GM12878 (cell line): Measurements from ENCODE around the gene GDI2. TPM values are rescaled to one million over a fixed set of nuclear protein-coding genes. Genes with fewer than 3 reads are reported as not detected.
"Not testable (repeated sequence)": the region's sequence is repeated elsewhere in the genome, so short reads cannot be mapped to it uniquely, and the experiment has no call there.

Source experiments
- ATAC-seq: fragments of 200-7000 bp; cut with Tn5 transposase; 3 replicates; pipeline ENCODE4 v1.9.1; 2020; ENCODE audit warnings: mild to moderate bottlenecking, moderate library complexity
- BruUV-seq: library from RNA; stranded (reverse); fragments of 400-500 nt; replicated peaks from 2 replicates; lab custom pipeline; 2021; lab: Mats Ljungman, UMichigan
- CTCF ChIA-PET: fragments of 300-600 bp; sonication (Branson Sonifier 250); formaldehyde crosslinking; extraction: SDS; loops from one replicate; lab custom pipeline; 2021; ENCODE audit warnings: inconsistent platforms; lab: Yijun Ruan, JAX
- POLR2A ChIA-PET: fragments of 350-600 bp; formaldehyde crosslinking; extraction: SDS; loops from one replicate; lab custom pipeline; 2021; ENCODE audit warnings: inconsistent platforms; lab: Charles Lee
- RAD21 ChIA-PET: fragments of 300-600 bp; sonication (Branson Sonifier 250); formaldehyde crosslinking; loops from one replicate; lab custom pipeline; 2023; ENCODE audit warnings: antibody characterized with exemption; ENCODE audit not compliant: unreplicated experiment; lab: Charles Lee
- SMC1A ChIA-PET: fragments of 300-600 bp; sonication (Branson Sonifier 250); formaldehyde crosslinking; loops from one replicate; lab custom pipeline; 2023; ENCODE audit not compliant: unreplicated experiment, uncharacterized antibody; lab: Charles Lee
- DNase-seq: peaks from one replicate; pipeline ENCODE4 v3.0.0-alpha.2; 2011; ENCODE audit warnings: low read depth, low spot score
- FAIRE-seq: peaks from 3 replicates; lab custom pipeline; 2011; peaks lifted over from hg19 to GRCh38; lab: Jason Lieb, UNC
- H2AFZ ChIP-seq: 2 replicates; pipeline ENCODE4 v1.6.0; 2011; ENCODE audit warnings: low read depth, low read length, control low read depth; ENCODE audit not compliant: control insufficient read depth
- H3K27ac ChIP-seq: 2 replicates; pipeline ENCODE4 v1.5.1; 2011; ENCODE audit warnings: control low read depth; ENCODE audit not compliant: control insufficient read depth, insufficient read depth
- H3K27me3 ChIP-seq, 2 experiments: replicated peaks in 1 of 2; 2 replicates each; pipeline versions ENCODE4 v1.6.0 to v1.6.1; 2011; ENCODE audit warnings: low read length in 1 of 2; ENCODE audit not compliant: control insufficient read depth in 2 of 2, insufficient read depth in 2 of 2
- H3K36me3 ChIP-seq, 2 experiments: 2 replicates each; pipeline ENCODE4 v1.5.1; 2011; ENCODE audit warnings: low read length in 1 of 2; ENCODE audit not compliant: control insufficient read depth in 2 of 2, insufficient read depth in 2 of 2
- H3K4me1 ChIP-seq: 2 replicates; pipeline ENCODE4 v1.6.1; 2011; ENCODE audit warnings: mild to moderate bottlenecking, low read length, moderate library complexity, mixed read lengths; ENCODE audit not compliant: control insufficient read depth, insufficient read depth
- H3K4me2 ChIP-seq: 2 replicates; pipeline ENCODE4 v1.6.0; 2011; ENCODE audit warnings: control low read depth; ENCODE audit not compliant: control insufficient read depth, insufficient read depth
- H3K4me3 ChIP-seq: fragments of 200-600 bp; sonication (generic); 2 replicates; pipeline ENCODE4 v1.5.1; 2016
- H3K79me2 ChIP-seq: 2 replicates; pipeline ENCODE4 v1.6.0; 2011; ENCODE audit warnings: low read length; ENCODE audit not compliant: control insufficient read depth, insufficient read depth
- H3K9ac ChIP-seq: 2 replicates; pipeline ENCODE4 v1.8.0; 2011; ENCODE audit warnings: low read length, control low read depth, mixed read lengths; ENCODE audit not compliant: control insufficient read depth, insufficient read depth
- H3K9me3 ChIP-seq: replicated peaks from 3 replicates; pipeline ENCODE4 v1.5.1; 2011; ENCODE audit warnings: mild to moderate bottlenecking, low read length; ENCODE audit not compliant: control insufficient read depth, insufficient read depth
- H4K20me1 ChIP-seq: 2 replicates; pipeline ENCODE4 v1.6.0; 2011; ENCODE audit not compliant: control insufficient read depth, insufficient read depth
- ATF2 ChIP-seq: IDR thresholded peaks from 2 replicates; pipeline ENCODE4 v1.6.1; 2012; ENCODE audit warnings: low read length, inconsistent platforms
- EZH2 ChIP-seq: IDR thresholded peaks from 2 replicates; pipeline ENCODE4 v1.6.1; 2012; ENCODE audit warnings: low read depth, mild to moderate bottlenecking, control low read depth, inconsistent platforms, low read length, borderline replicate concordance; ENCODE audit not compliant: control insufficient read depth
- HDAC2 ChIP-seq: fragments of 200-600 bp; sonication (generic); IDR thresholded peaks from 2 replicates; pipeline ENCODE4 v1.6.1; 2017
- PML ChIP-seq: IDR thresholded peaks from 2 replicates; pipeline ENCODE4 v1.6.1; 2012; ENCODE audit warnings: low read length, inconsistent platforms
- STAT1 ChIP-seq: fragments of 450-650 bp; conservative IDR thresholded peaks from 2 replicates; pipeline ENCODE4 v1.6.1; 2014; ENCODE audit warnings: antibody characterized with exemption, mild to moderate bottlenecking
- WGBS: methylation state at CpG from one replicate; pipeline ENCODE4 v1.1.6; 2016; ENCODE audit warnings: low lambda C conversion rate; ENCODE audit not compliant: insufficient replicate concordance, insufficient coverage; ENCODE audit errors: missing lambda C conversion rate; 5-methylcytosine and 5-hydroxymethylcytosine counted together
- in situ Hi-C: fragments of 300-500 bp; cut with MboI; formaldehyde crosslinking; loops from 9 replicates; pipeline ENCODE4 v1.14.3; 2018; ENCODE audit warnings: mixed read lengths
- intact Hi-C: fragments of 100-400 bp; cut with micrococcal nuclease; formaldehyde crosslinking; loops from one replicate; pipeline ENCODE4 v1.14.2; 2022; ENCODE audit not compliant: unreplicated experiment
- polyA plus RNA-seq, 11 experiments: library from polyadenylated mRNA; depleted of rRNA in 4 of 11; unstranded in 6 of 11; stranded (reverse) in 5 of 11; fragments of >200 nt; fragmentation: Nextera tagmentation in 4 of 11; fragmentation: Illumina TruSeq in 1 of 11; extraction: Ambion mirVana in 4 of 11; extraction: Trizol in 1 of 11; gene quantifications; 1 replicate in 1 of 11; 2 replicates in 10 of 11; pipeline versions ENCODE4 v1.2.1 to v1.2.3, GENCODE V29; 2011 to 2016; ENCODE audit warnings: inconsistent platforms in 2 of 11, missing spikeins in 2 of 11, low read depth in 1 of 11
- total RNA-seq, 4 experiments: library from RNA; depleted of rRNA in 3 of 4; stranded (reverse); fragments of >200 nt in 3 of 4; fragmentation: Illumina TruSeq in 1 of 4; extraction: Trizol in 1 of 4; gene quantifications; 2 replicates each; pipeline versions ENCODE4 v1.2.1 to v1.2.3, GENCODE V29; 2013 to 2021

GDI2 gene
- total and polyA plus RNA-seq, 10 of the 15 experiments (the other 5 are each of a cell fraction or from before 2014, with no cell fraction given) = 261 to 395 (median 276) TPM

DNA sequence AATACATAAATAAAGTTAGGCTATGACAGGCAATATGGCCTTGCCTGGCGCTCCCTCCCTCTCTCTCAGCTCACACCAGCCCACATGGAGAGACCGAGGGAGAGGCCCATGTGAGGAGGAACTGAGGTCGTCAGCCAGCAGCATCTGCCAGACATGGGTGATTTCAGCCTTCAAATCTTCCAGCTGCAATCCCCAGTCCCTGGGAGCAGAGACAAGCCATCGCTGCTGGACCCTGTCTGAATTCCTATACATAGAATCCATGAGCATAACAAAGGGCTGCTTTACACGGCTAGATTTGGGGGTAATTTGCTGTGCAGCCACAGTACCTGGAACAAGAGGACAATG, 40.9 kb upstream of the GDI2 start:
- ChIA-PET CTCF (interaction anchor here (1.1 to 3.8 kb wide), 5 partner anchors 10 to 40 kb away, joined by 3 to 25 read pairs (median 10); partner anchors contain the start of gene GDI2), SMC1A (interaction anchor here (1.7 to 6.2 kb wide), 6 partner anchors 9 to 188 kb away, joined by 4 to 77 read pairs (median 20); partner anchors contain the start of gene GDI2), POLR2A (interaction anchor here (0.7 to 4.4 kb wide), 2 partner anchors 10 to 13 kb away, joined by 6 to 69 read pairs; no protein-coding TSS in a partner anchor), RAD21 (interaction anchor here (0.7 to 3.5 kb wide), 6 partner anchors 9 to 197 kb away, joined by 3 to 45 read pairs (median 22); partner anchors contain the start of genes ANKRD16 and FBH1)
- no TSS peak for BruUV-seq
- Histone ChIP-seq H3K4me3 (no peak overlapping the region), H4K20me1 (no peaks in the 10 kb centered on the region), H3K36me3 (no peaks in the 10 kb centered on the region), H3K79me2 (no peaks in the 10 kb centered on the region), H3K4me1 (peaks cover 8% of the 10 kb centered on the region), H2AFZ (no peak overlapping the region), H3K4me2 (no peak overlapping the region), H3K9ac (no peak overlapping the region), H3K9me3 (no peaks in the 10 kb centered on the region), H3K27ac (no peak overlapping the region), H3K27me3 (no peaks in the 10 kb centered on the region; a peak in 1 of 4 replicates)
- FAIRE-seq = no peak
- 70% methylated on average over 5 of the region's 5 CpGs for WGBS
- DNase-seq = no peak
- no peak for ATAC-seq
- intact Hi-C loops = no loop called here
- TF ChIP-seq EZH2 (no peak), STAT1 (no peak), HDAC2 (no peak), PML (no peak), ATF2 (no peak)
- in situ Hi-C loops = no loop called here

DNA sequence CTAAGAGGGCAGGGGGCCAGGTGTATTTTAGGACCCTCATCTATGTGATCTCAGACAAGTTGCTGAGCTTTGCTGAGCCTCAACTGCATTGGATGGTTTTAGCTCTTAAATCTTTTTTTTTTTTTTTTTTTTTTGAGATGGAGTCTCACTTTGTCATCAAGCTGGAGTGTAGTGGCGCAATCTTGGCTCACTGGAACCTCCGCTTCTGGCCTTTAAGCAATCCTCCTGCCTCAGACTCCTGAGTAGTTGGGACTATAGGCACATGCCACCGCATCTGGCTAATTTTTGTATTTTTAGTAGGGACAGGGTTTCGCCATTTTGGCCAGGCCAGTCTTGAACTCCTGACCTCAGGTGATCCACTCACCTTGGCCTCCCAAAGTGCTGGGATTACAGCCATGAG, 33.4 kb upstream of the GDI2 start:
- RAD21 ChIA-PET = interaction anchor here (8.0 to 8.4 kb wide), 2 partner anchors 15 to 32 kb away, joined by 107 to 183 read pairs; partner anchors contain the start of gene GDI2
- Histone ChIP-seq H3K4me2 (peak overlapping the region; percentile 40), H2AFZ (peak overlapping the region; percentile 2; the same call in 1 of the 2 replicates), H3K27ac (peak overlapping the region; percentile 27), H3K4me1 (peaks cover 29% of the 10 kb centered on the region)
- in situ Hi-C loops, H3K9me3 ChIP-seq, ATAC-seq, H3K79me2 ChIP-seq, DNase-seq, FAIRE-seq, H3K4me3 ChIP-seq, BruUV-seq, H4K20me1 ChIP-seq, H3K9ac ChIP-seq, H3K27me3 ChIP-seq, H3K36me3 ChIP-seq, intact Hi-C loops: not testable (repeated sequence)
- CTCF ChIA-PET = interaction anchor here (0.6 to 1.0 kb wide), 3 partner anchors 17 to 28 kb away, joined by 3 to 4 read pairs (median 4); no protein-coding TSS in a partner anchor
- POLR2A ChIA-PET = interaction anchor here (0.7 to 2.2 kb wide), 6 partner anchors 11 to 60 kb away, joined by 3 to 12 read pairs (median 5); no protein-coding TSS in a partner anchor
- 98% methylated on average over 4 of the region's 4 CpGs for WGBS
- SMC1A ChIA-PET = interaction anchor here (0.5 to 8.0 kb wide), 7 partner anchors 8 to 454 kb away, joined by 3 to 86 read pairs (median 4); no protein-coding TSS in a partner anchor
